Measurements from ENCODE around the gene ATP5PF. TPM values are rescaled to one million over a fixed set of nuclear protein-coding genes. Genes with fewer than 3 reads are reported as not detected.

ATP5PF gene
- total RNA-seq: 71.0 and 83.3 TPM in 2 replicates

GRCh38 chr21:25734904-25735645, at the start of gene ATP5PF, which contains the start of gene GABPA:
ATP5PF (minus strand) TSS chr21:25734904; CDS start chr21:25729794, 5,110 bp downstream.
GABPA (plus strand) TSS chr21:25734972; CDS start chr21:25741599, 6,627 bp downstream.

Other genes starting within 250 kb of the ATP5PF start
- gene MRPL39, start 127.4 kb downstream of the ATP5PF start, total RNA-seq: 16.1 and 28.7 TPM in 2 replicates
- 0.13 and 0.65 TPM in 2 replicates for gene JAM2, start 95.6 kb downstream of the ATP5PF start, total RNA-seq
- 8.4 and 10.4 TPM in 2 replicates for gene GABPA, start 68 bp upstream of the ATP5PF start, total RNA-seq